HG02588 (cell line): Measurements from ENCODE around the gene SLAMF9.

Experiments
- ATAC-seq: cut with Tn5 transposase; IDR thresholded peaks from one replicate; pipeline ENCODE4 v1.9.1; 2021; ENCODE audit warnings: mild to moderate bottlenecking, moderate library complexity; ENCODE audit not compliant: unreplicated experiment

Gene SLAMF9

GRCh38 chr1:159946242-159947187 lies 7.5 kb downstream of the SLAMF9 start:
- ATAC-seq = no peak

GRCh38 chr1:159945483-159946241 lies 8.4 kb downstream of the SLAMF9 start, which contains the start of gene IGSF9:
Gene IGSF9, minus strand, starts transcription at chr1:159945613. Its CDS starts 2,159 bp downstream, at chr1:159943454.
- ATAC-seq = no peak

GRCh38 chr1:159944623-159945455 lies 9.2 kb downstream of the SLAMF9 start:
- no peak for ATAC-seq

GRCh38 chr1:159943908-159944622 lies 10.0 kb downstream of the SLAMF9 start:
- ATAC-seq = no peak

GRCh38 chr1:159943278-159943640 lies 10.8 kb downstream of the SLAMF9 start:
- no peak for ATAC-seq

- ATAC-seq = no peak
Measured at GRCh38 chr1:159942632-159943277, 11.3 kb downstream of the SLAMF9 start.

GRCh38 chr1:159941591-159942560 lies 12.2 kb downstream of the SLAMF9 start:
- ATAC-seq = no peak

- no peak for ATAC-seq
Measured at GRCh38 chr1:159941141-159941540, 12.9 kb downstream of the SLAMF9 start.

- ATAC-seq = no peak
Measured at GRCh38 chr1:159940006-159940620, 13.9 kb downstream of the SLAMF9 start.

- no peak for ATAC-seq
Measured at GRCh38 chr1:159939678-159940002, 14.4 kb downstream of the SLAMF9 start.

- ATAC-seq = no peak
Measured at GRCh38 chr1:159938905-159939677, 14.9 kb downstream of the SLAMF9 start.

GRCh38 chr1:159938211-159938852 lies 15.7 kb downstream of the SLAMF9 start:
- no peak for ATAC-seq

GRCh38 chr1:159937054-159937750 lies 16.8 kb downstream of the SLAMF9 start:
- ATAC-seq = no peak

- ATAC-seq = no peak
Measured at GRCh38 chr1:159936273-159936904, 17.6 kb downstream of the SLAMF9 start.

- no peak for ATAC-seq
Measured at GRCh38 chr1:159935719-159936272, 18.2 kb downstream of the SLAMF9 start.

- ATAC-seq = no peak
Measured at GRCh38 chr1:159935305-159935704, 18.7 kb downstream of the SLAMF9 start.
